ENCODE measurements around the gene COBLL1. TPM values are rescaled to one million over a fixed set of nuclear protein-coding genes. Genes with fewer than 3 reads are reported as not detected.

The COBLL1 gene
- total RNA-seq, 1 donor from 2014 or later: 10.5 TPM

DNA sequence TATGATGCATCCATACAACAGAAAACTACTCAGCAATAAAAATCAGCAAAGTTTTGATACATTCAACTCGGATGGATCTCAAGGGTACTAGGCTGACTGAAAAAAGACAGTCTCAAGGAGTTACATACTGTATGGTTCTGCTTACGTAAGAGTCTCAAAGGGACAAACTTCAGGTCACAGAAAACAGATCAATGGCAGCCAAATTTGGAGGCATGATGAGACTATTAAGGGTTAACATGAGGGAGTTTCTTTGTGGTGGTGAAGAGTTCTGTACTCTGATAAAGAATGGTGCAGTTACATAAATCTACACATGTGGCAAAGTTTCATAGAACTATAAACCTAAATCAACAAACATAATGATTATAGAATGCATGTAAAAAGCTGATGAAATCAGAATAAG, 81.4 kb downstream of the COBLL1 start:
- DNase-seq (ENCODE audit: low read depth) (no peak), FAIRE-seq (no peak)
- Histone ChIP-seq H3K27me3 (ENCODE audit: control insufficient read depth, insufficient read depth, low read length) (no peaks in the 10 kb centered on the region), H3K36me3 (ENCODE audit: control insufficient read depth, insufficient read depth, low read length) (no peaks in the 10 kb centered on the region), H3K4me3 (ENCODE audit: low read depth, low read length) (no peak overlapping the region)
- TF ChIP-seq, protein P1, sequence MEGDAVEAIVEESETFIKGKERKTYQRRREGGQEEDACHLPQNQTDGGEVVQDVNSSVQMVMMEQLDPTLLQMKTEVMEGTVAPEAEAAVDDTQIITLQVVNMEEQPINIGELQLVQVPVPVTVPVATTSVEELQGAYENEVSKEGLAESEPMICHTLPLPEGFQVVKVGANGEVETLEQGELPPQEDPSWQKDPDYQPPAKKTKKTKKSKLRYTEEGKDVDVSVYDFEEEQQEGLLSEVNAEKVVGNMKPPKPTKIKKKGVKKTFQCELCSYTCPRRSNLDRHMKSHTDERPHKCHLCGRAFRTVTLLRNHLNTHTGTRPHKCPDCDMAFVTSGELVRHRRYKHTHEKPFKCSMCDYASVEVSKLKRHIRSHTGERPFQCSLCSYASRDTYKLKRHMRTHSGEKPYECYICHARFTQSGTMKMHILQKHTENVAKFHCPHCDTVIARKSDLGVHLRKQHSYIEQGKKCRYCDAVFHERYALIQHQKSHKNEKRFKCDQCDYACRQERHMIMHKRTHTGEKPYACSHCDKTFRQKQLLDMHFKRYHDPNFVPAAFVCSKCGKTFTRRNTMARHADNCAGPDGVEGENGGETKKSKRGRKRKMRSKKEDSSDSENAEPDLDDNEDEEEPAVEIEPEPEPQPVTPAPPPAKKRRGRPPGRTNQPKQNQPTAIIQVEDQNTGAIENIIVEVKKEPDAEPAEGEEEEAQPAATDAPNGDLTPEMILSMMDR (IDR thresholded peaks at IDR 0.05; ENCODE audit: insufficient read depth, low read length, severe bottlenecking): no peak

DNA sequence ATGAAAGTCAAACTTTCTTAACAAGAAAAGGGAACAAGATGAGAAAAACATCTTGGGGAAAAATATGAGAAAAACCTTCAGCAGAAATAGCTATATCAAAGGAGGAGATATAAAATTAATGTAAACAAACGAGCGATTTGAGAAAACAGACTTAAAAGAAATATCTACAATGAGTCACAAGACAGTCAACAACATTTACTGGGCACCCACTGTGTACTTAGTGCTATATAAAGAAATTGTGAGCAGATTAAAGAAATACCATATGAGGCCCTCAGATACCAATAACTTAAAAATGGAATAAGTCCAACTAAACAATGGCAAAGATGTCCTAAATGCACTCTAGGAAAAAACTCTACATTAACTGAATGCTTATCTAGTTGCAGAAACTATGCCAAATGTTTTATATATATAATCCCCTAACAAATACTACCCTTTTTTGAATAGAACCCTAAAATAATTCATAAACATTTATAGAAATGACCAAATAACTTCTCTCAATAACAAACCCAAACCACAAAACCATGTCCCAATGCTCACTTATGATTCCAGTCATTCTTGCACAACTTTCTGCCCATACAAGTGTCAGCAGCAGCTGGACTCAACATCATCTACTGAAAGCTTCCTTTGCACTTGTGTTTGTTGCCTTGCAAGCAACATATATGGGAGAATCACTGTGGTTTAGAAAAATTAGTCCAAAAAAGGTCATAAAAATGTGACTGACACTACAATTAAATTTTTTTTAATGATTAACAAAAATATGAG, 83.5 kb downstream of the COBLL1 start:
- FAIRE-seq (no peak), DNase-seq (ENCODE audit: low read depth) (peak; percentile 58)
- H3K36me3 ChIP-seq (ENCODE audit: control insufficient read depth, insufficient read depth, low read length): peaks cover 2% of the 10 kb centered on the region
- no peak overlapping the region for H3K4me3 ChIP-seq (ENCODE audit: low read depth, low read length)
- TF ChIP-seq, protein P1 (IDR thresholded peaks at IDR 0.05; ENCODE audit: insufficient read depth, low read length, severe bottlenecking): no peak
- no peaks in the 10 kb centered on the region for H3K27me3 ChIP-seq (ENCODE audit: control insufficient read depth, insufficient read depth, low read length)

DNA sequence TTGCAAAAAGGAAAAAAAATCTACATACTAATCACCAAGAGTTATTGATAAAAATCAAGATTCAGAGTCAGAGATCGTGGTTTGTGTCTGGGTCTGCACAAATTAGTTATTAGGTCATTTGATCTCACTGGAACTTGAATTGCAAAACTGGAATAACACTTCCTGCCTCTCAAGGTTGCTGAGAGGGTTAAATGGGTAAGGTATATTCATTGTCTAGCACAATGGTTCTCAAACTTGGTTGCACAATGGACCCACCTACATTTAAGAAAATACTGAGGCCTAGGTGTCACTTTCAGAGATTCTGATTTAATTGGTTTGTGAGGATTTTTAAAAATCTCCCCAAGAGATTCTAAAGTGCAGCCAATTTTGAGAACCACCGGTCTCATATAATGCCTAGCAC, 84.8 kb downstream of the COBLL1 start:
- no peaks in the 10 kb centered on the region for H3K27me3 ChIP-seq (ENCODE audit: control insufficient read depth, insufficient read depth, low read length)
- no peak for FAIRE-seq
- peaks cover 2% of the 10 kb centered on the region for H3K36me3 ChIP-seq (ENCODE audit: control insufficient read depth, insufficient read depth, low read length)
- H3K4me3 ChIP-seq (ENCODE audit: low read depth, low read length): no peak overlapping the region
- TF ChIP-seq, protein P1 (IDR thresholded peaks at IDR 0.05; ENCODE audit: insufficient read depth, low read length, severe bottlenecking): no peak
- DNase-seq (ENCODE audit: low read depth): no peak

- TF ChIP-seq, protein P1 (IDR thresholded peaks at IDR 0.05; ENCODE audit: insufficient read depth, low read length, severe bottlenecking): no peak
- Histone ChIP-seq H3K36me3 (ENCODE audit: control insufficient read depth, insufficient read depth, low read length) (peaks cover 2% of the 10 kb centered on the region), H3K27me3 (ENCODE audit: control insufficient read depth, insufficient read depth, low read length) (no peaks in the 10 kb centered on the region), H3K4me3 (ENCODE audit: low read depth, low read length) (no peak overlapping the region)
- no peak for DNase-seq (ENCODE audit: low read depth)
- no peak for FAIRE-seq
These were observed 85.7 kb downstream of the COBLL1 start for GRCh38 chr2:164755952-164756351.

- peaks cover 2% of the 10 kb centered on the region for H3K36me3 ChIP-seq (ENCODE audit: control insufficient read depth, insufficient read depth, low read length)
- FAIRE-seq (no peak), DNase-seq (ENCODE audit: low read depth) (no peak)
- TF ChIP-seq, protein P1 (IDR thresholded peaks at IDR 0.05; ENCODE audit: insufficient read depth, low read length, severe bottlenecking): no peak
- H3K27me3 ChIP-seq (ENCODE audit: control insufficient read depth, insufficient read depth, low read length): no peaks in the 10 kb centered on the region
- H3K4me3 ChIP-seq (ENCODE audit: low read depth, low read length): no peak overlapping the region
These were observed 87.2 kb downstream of the COBLL1 start for GRCh38 chr2:164754157-164755093.
